Smooth muscle cell (in vitro differentiated cells): ENCODE results near the gene WDSUB1. TPM values are rescaled to one million over a fixed set of nuclear protein-coding genes. Genes with fewer than 3 reads are reported as not detected.

ENCODE experiments used
- DNase-seq: peaks from one replicate; lab custom pipeline; 2025; ENCODE audit not compliant: unreplicated experiment; lab: John Stamatoyannopoulos, UW
- H2AFZ ChIP-seq: fragments of 200-600 bp; sonication (generic); 2 replicates; pipeline ENCODE4 v1.6.0; 2016; ENCODE audit warnings: antibody characterized with exemption, low read depth, mild to moderate bottlenecking
- H3F3A ChIP-seq: fragments of 200-600 bp; sonication (generic); 2 replicates; pipeline ENCODE4 v1.6.0; 2017; ENCODE audit warnings: antibody characterized with exemption, low read depth
- H3K27ac ChIP-seq: fragments of 200-600 bp; sonication (generic); 2 replicates; pipeline ENCODE4 v1.5.1; 2016; ENCODE audit warnings: low read depth, mild to moderate bottlenecking
- H3K27me3 ChIP-seq: fragments of 200-600 bp; sonication (generic); 2 replicates; pipeline ENCODE4 v1.6.1; 2016; ENCODE audit warnings: low read depth, mild to moderate bottlenecking
- H3K36me3 ChIP-seq: fragments of 200-600 bp; sonication (generic); 2 replicates; pipeline ENCODE4 v1.5.1; 2016; ENCODE audit warnings: low read depth
- H3K4me1 ChIP-seq: fragments of 200-600 bp; sonication (generic); 2 replicates; pipeline ENCODE4 v1.5.1; 2016; ENCODE audit warnings: low read depth
- H3K4me2 ChIP-seq: fragments of 200-600 bp; sonication (generic); 2 replicates; pipeline ENCODE4 v1.6.0; 2016; ENCODE audit warnings: mild to moderate bottlenecking
- H3K4me3 ChIP-seq: fragments of 200-600 bp; sonication (generic); 2 replicates; pipeline ENCODE4 v1.5.1; 2016; ENCODE audit warnings: mild to moderate bottlenecking
- H3K79me2 ChIP-seq: fragments of 200-600 bp; sonication (generic); 2 replicates; pipeline ENCODE4 v1.6.0; 2016; ENCODE audit warnings: low read depth, mild to moderate bottlenecking
- H3K9ac ChIP-seq: fragments of 200-600 bp; sonication (generic); 2 replicates; pipeline ENCODE4 v1.6.0; 2016; ENCODE audit warnings: low read depth
- H3K9me3 ChIP-seq: fragments of 200-600 bp; sonication (generic); replicated peaks from 2 replicates; pipeline ENCODE4 v1.5.1; 2016; ENCODE audit warnings: low read depth
- H4K20me1 ChIP-seq: fragments of 200-600 bp; sonication (generic); 2 replicates; pipeline ENCODE4 v1.6.0; 2016; ENCODE audit warnings: low read depth
- CTCF ChIP-seq: fragments of 200-600 bp; sonication (generic); IDR thresholded peaks from 2 replicates; pipeline ENCODE4 v1.5.1; 2017; ENCODE audit warnings: borderline replicate concordance, mild to moderate bottlenecking, antibody characterized with exemption; ENCODE audit not compliant: insufficient read depth, poor library complexity, severe bottlenecking
- WGBS: methylation state at CpG from one replicate; pipeline ENCODE4 v1.1.7; 2016; ENCODE audit warnings: low lambda C conversion rate; 5-methylcytosine and 5-hydroxymethylcytosine counted together
- polyA plus RNA-seq: library from polyadenylated mRNA; unstranded; fragments of >200 nt; fragmentation: Nextera tagmentation; extraction: Ambion mirVana; gene quantifications from 2 replicates; pipeline ENCODE4 v1.2.1, GENCODE V29; 2016
- total RNA-seq: library from RNA; depleted of rRNA; stranded (reverse); fragments of >200 nt; gene quantifications from 2 replicates; pipeline ENCODE4 v1.2.3, GENCODE V29; 2014

Gene WDSUB1
- total and polyA plus RNA-seq, 2 experiments from 2014 or later: 3.6 to 4.6 TPM

- Histone ChIP-seq H3K4me3 (no peak overlapping the region), H2AFZ (no peak overlapping the region), H3K9ac (no peak overlapping the region), H3K27ac (peak overlapping the region; percentile 45), H3K27me3 (no peaks in the 10 kb centered on the region), H3K4me2 (peak overlapping the region; percentile 17), H3K79me2 (peaks cover 9% of the 10 kb centered on the region), H3K4me1 (no peaks in the 10 kb centered on the region), H4K20me1 (no peaks in the 10 kb centered on the region), H3F3A (peaks cover 3% of the 10 kb centered on the region), H3K36me3 (no peaks in the 10 kb centered on the region), H3K9me3 (no peaks in the 10 kb centered on the region)
- no peak for DNase-seq
- TF ChIP-seq CTCF: no peak
- WGBS: 73% methylated on average over 6 of the region's 6 CpGs
Observed at GRCh38 chr2:159262226-159262625, 24.3 kb downstream of the WDSUB1 start.

- Histone ChIP-seq H3K4me2 (no peak overlapping the region), H3K27ac (no peak overlapping the region), H3F3A (no peaks in the 10 kb centered on the region), H4K20me1 (no peaks in the 10 kb centered on the region), H3K9me3 (no peaks in the 10 kb centered on the region), H3K27me3 (no peaks in the 10 kb centered on the region), H3K9ac (no peak overlapping the region), H3K4me3 (no peak overlapping the region), H3K36me3 (no peaks in the 10 kb centered on the region), H2AFZ (no peak overlapping the region), H3K4me1 (no peaks in the 10 kb centered on the region), H3K79me2 (peaks cover 5% of the 10 kb centered on the region)
- whole genome bisulfite sequencing: 37% methylated on average over 2 of the region's 2 CpGs
- no peak for DNase-seq
- no peak for TF ChIP-seq CTCF
Observed at GRCh38 chr2:159256159-159256558, 30.3 kb downstream of the WDSUB1 start.

GRCh38 chr2:159252905-159253304 is 33.6 kb downstream of the WDSUB1 start:
- Histone ChIP-seq H3K4me2 (no peak overlapping the region), H4K20me1 (no peaks in the 10 kb centered on the region), H2AFZ (no peak overlapping the region), H3K36me3 (no peaks in the 10 kb centered on the region), H3F3A (no peaks in the 10 kb centered on the region), H3K4me3 (no peak overlapping the region), H3K27me3 (no peaks in the 10 kb centered on the region), H3K9me3 (no peaks in the 10 kb centered on the region), H3K27ac (no peak overlapping the region), H3K4me1 (no peaks in the 10 kb centered on the region), H3K9ac (no peak overlapping the region), H3K79me2 (no peaks in the 10 kb centered on the region)
- WGBS: 97% methylated on average over 4 of the region's 4 CpGs
- no peak for DNase-seq
- TF ChIP-seq CTCF: no peak

- 85% methylated on average over 12 of the region's 12 CpGs for WGBS
- H3K9ac ChIP-seq: no peak overlapping the region
- TF ChIP-seq CTCF: no peak
Observed at GRCh38 chr2:159251296-159252173, 35.0 kb downstream of the WDSUB1 start.

More at GRCh38 chr2:159251296-159252173, 35.0 kb downstream of the WDSUB1 start:
- no peaks in the 10 kb centered on the region for H3K27me3 ChIP-seq
- no peak overlapping the region for H2AFZ ChIP-seq
- no peak for DNase-seq
- H3K9me3 ChIP-seq: no peaks in the 10 kb centered on the region
- no peaks in the 10 kb centered on the region for H3F3A ChIP-seq
- no peaks in the 10 kb centered on the region for H3K4me1 ChIP-seq
- no peak overlapping the region for H3K4me2 ChIP-seq
- H4K20me1 ChIP-seq: no peaks in the 10 kb centered on the region
- H3K4me3 ChIP-seq: no peak overlapping the region
- peak overlapping the region; percentile 72 for H3K27ac ChIP-seq
- H3K79me2 ChIP-seq: no peaks in the 10 kb centered on the region
- H3K36me3 ChIP-seq: no peaks in the 10 kb centered on the region
